ENCODE results near the gene AAR2.

DNA sequence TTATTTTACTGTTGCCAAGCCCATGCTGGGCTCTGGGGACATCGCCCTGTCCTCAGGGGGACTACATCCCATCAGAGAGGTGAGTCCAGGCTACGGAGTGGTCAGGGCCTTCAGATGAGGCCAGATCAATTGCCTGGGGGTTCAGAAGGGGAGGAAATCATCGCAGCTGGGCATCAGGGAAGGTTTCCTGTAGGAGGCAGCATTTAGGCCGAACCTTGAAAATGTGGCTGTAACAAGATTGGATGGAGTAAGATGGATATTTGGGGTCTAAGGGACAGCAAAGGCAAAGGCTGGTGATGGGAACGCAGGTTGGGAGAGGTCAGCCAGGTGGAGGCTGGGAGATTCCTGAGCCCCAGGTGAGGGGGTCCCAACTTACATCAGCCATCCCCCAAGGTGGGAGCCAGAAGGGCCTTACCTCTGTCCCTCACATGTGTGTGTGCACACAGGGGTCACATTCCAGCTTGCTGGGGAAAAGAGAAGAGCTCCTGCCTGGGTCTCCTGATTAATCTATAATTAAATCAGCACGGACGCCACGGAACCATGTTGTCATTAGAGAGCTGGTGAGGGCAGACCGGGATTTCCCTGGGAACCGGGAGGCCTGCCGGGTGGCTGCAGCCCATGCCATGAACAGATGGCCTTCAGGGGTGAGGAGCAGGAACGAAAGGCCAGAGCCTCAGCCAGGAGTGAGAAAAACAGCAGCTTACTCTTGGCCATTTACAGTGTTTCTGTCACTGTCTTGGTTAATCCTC is 39.3 kb downstream of the AAR2 start:
- TF ChIP-seq EZH2 (IDR thresholded peaks at IDR 0.05; ENCODE audit: insufficient read depth, poor library complexity, severe bottlenecking) (no peak), EZH2phosphoT487 (IDR thresholded peaks at IDR 0.05; ENCODE audit: insufficient read depth, low read depth) (no peak)

All from GM23248 (cell line).